HepG2 (cell line): ENCODE results near the gene PYGO2. TPM values are rescaled to one million over a fixed set of nuclear protein-coding genes. Genes with fewer than 3 reads are reported as not detected.

Source experiments
- HNRNPK ChIP-seq: fragments of 200-400 bp; formaldehyde crosslinking; IDR thresholded peaks from 2 replicates; pipeline ENCODE4 v1.6.1; 2018; ENCODE audit warnings: low read length, low read depth, moderate library complexity, mild to moderate bottlenecking; ENCODE audit not compliant: poor library complexity, severe bottlenecking
- MLX ChIP-seq: IDR thresholded peaks from 2 replicates; pipeline ENCODE4 v1.6.1; 2016
- NFIC ChIP-seq: IDR thresholded peaks from 2 replicates; pipeline ENCODE4 v1.6.1; 2012; ENCODE audit warnings: mild to moderate bottlenecking, low read length, inconsistent platforms
- SIX4 ChIP-seq: sonication (generic); formaldehyde crosslinking; IDR thresholded peaks from 2 replicates; pipeline ENCODE4 v1.4.0; 2020; ENCODE audit warnings: missing genetic modification reagents
- SPEN ChIP-seq: sonication (generic); formaldehyde crosslinking; IDR thresholded peaks from 2 replicates; pipeline ENCODE4 v1.5.1; 2020; ENCODE audit warnings: low read depth, mild to moderate bottlenecking, missing genetic modification reagents
- TFDP1 ChIP-seq: IDR thresholded peaks from 2 replicates; pipeline ENCODE4 v1.6.1; 2016; ENCODE audit warnings: missing compliant biosample characterization, missing genetic modification reagents, borderline replicate concordance
- TOE1 ChIP-seq: sonication (generic); formaldehyde crosslinking; IDR thresholded peaks from 2 replicates; pipeline ENCODE4 v1.4.0; 2020; ENCODE audit warnings: mild to moderate bottlenecking, missing genetic modification reagents
- TP53 ChIP-seq: sonication (generic); formaldehyde crosslinking; conservative IDR thresholded peaks from 2 replicates; pipeline ENCODE4 v1.4.0; 2020; ENCODE audit warnings: missing genetic modification reagents
- UBTF ChIP-seq: sonication (generic); formaldehyde crosslinking; IDR thresholded peaks from 2 replicates; pipeline ENCODE4 v1.4.0; 2020; ENCODE audit warnings: mild to moderate bottlenecking, missing genetic modification reagents
- ZFP36 ChIP-seq: fragments of 150-350 bp; IDR thresholded peaks from 2 replicates; pipeline ENCODE4 v1.6.1; 2018; ENCODE audit warnings: borderline replicate concordance, low read length, low read depth; ENCODE audit not compliant: partially characterized antibody
- ZFP37 ChIP-seq: sonication (generic); formaldehyde crosslinking; IDR thresholded peaks from 2 replicates; pipeline ENCODE4 v1.4.0; 2020; ENCODE audit warnings: missing genetic modification reagents, borderline replicate concordance
- ZFP41 ChIP-seq: sonication (generic); formaldehyde crosslinking; IDR thresholded peaks from 2 replicates; pipeline ENCODE4 v1.4.0; 2020; ENCODE audit warnings: mild to moderate bottlenecking, missing genetic modification reagents, borderline replicate concordance
- ZGPAT ChIP-seq: IDR thresholded peaks from 2 replicates; pipeline ENCODE4 v1.6.1; 2016; ENCODE audit warnings: mild to moderate bottlenecking
- ZMYM4 ChIP-seq: sonication (generic); formaldehyde crosslinking; IDR thresholded peaks from 2 replicates; pipeline ENCODE4 v1.8.1; 2023; ENCODE audit warnings: mild to moderate bottlenecking, missing genetic modification reagents
- ZNF468 ChIP-seq: sonication (generic); formaldehyde crosslinking; IDR thresholded peaks from 2 replicates; pipeline ENCODE4 v1.8.0; 2022; ENCODE audit warnings: mild to moderate bottlenecking, moderate library complexity, missing genetic modification reagents
- ZNF687 ChIP-seq: sonication (generic); formaldehyde crosslinking; IDR thresholded peaks from 2 replicates; pipeline ENCODE4 v1.5.1; 2020; ENCODE audit warnings: mild to moderate bottlenecking, missing genetic modification reagents, moderate library complexity
- ZNF83 ChIP-seq: sonication (generic); formaldehyde crosslinking; IDR thresholded peaks from 2 replicates; pipeline ENCODE4 v1.4.0; 2020; ENCODE audit warnings: missing genetic modification reagents, mild to moderate bottlenecking, borderline replicate concordance
- polyA plus RNA-seq, 8 experiments: library from polyadenylated mRNA; depleted of rRNA in 3 of 8; stranded (reverse) in 7 of 8; unstranded in 1 of 8; fragments of >200 nt; fragmentation: Illumina TruSeq in 4 of 8; extraction: Trizol in 4 of 8; gene quantifications; 2 replicates each; pipeline versions ENCODE4 v1.2.1 to v1.2.3, GENCODE V29; 2011 to 2016; ENCODE audit warnings: low read depth in 4 of 8, missing spikeins in 1 of 8, mixed read lengths in 1 of 8; ENCODE audit not compliant: insufficient read depth in 1 of 8
- total RNA-seq, 5 experiments: library from RNA; depleted of rRNA; stranded (reverse); fragments of >200 nt; fragmentation: Illumina TruSeq; extraction: Trizol; gene quantifications; 2 replicates each; pipeline ENCODE4 v1.2.3, GENCODE V29; 2016; ENCODE audit warnings: low read depth in 1 of 5

The PYGO2 gene
- total and polyA plus RNA-seq, 2 of the 13 experiments (the other 11 are each of a cell fraction or from before 2014, with no cell fraction given), result 20.3 to 21.8 TPM

GRCh38 chr1:155001675-155002463, 40.3 kb upstream of the PYGO2 start (continued):
- TF ChIP-seq UBTF (CRISPR knock-in tag) (no peak), ZFP41 (CRISPR knock-in tag) (no peak), ZNF83 (CRISPR knock-in tag) (no peak), ZFP36 (no peak), ZNF468 (no peak), SPEN (CRISPR knock-in tag) (no peak), ZNF687 (CRISPR knock-in tag) (no peak), ZMYM4 (CRISPR knock-in tag) (no peak), TP53 (CRISPR knock-in tag) (no peak), TFDP1 (CRISPR knock-in tag) (no peak), SIX4 (CRISPR knock-in tag) (no peak), TOE1 (CRISPR knock-in tag) (no peak), ZGPAT (CRISPR knock-in tag) (no peak), NFIC (no peak), MLX (CRISPR knock-in tag) (no peak), HNRNPK (no peak), ZFP37 (CRISPR knock-in tag) (no peak)
